GM12873 (cell line): Measurements from ENCODE around the gene UBE2C.

Source experiments
- CTCF ChIP-seq: IDR thresholded peaks from 2 replicates; pipeline ENCODE4 v1.5.1; 2012; ENCODE audit warnings: low read depth, mild to moderate bottlenecking, moderate library complexity, low read length, control low read depth; ENCODE audit not compliant: insufficient read depth; ENCODE audit errors: missing control alignments

UBE2C gene

GRCh38 chr20:45788351-45788750, 24.1 kb upstream of the UBE2C start:
- no peak for TF ChIP-seq CTCF

- no peak for TF ChIP-seq CTCF
These were observed 19.9 kb upstream of the UBE2C start for GRCh38 chr20:45792317-45793118.

GRCh38 chr20:45796337-45797065, 15.9 kb upstream of the UBE2C start:
- TF ChIP-seq CTCF = no peak

GRCh38 chr20:45798935-45799642, 13.4 kb upstream of the UBE2C start:
- peak; percentile 92 for TF ChIP-seq CTCF

- TF ChIP-seq CTCF = no peak
These were observed 10.6 kb upstream of the UBE2C start for GRCh38 chr20:45801851-45802250.

GRCh38 chr20:45810191-45810970, 2.1 kb upstream of the UBE2C start:
- TF ChIP-seq CTCF = no peak

GRCh38 chr20:45813006-45813340, 529 bp downstream of the UBE2C start:
- TF ChIP-seq CTCF = no peak
